GM19467 (cell line): ENCODE data around the gene UQCRH.
A peak's percentile ranks its signal among the peaks of the same experiment; 100 is the strongest.
"Not testable (repeated sequence)": the region's sequence is repeated elsewhere in the genome, so short reads cannot be mapped to it uniquely, and the experiment has no call there.

Experiments used
- ATAC-seq: cut with Tn5 transposase; IDR thresholded peaks from one replicate; pipeline ENCODE4 v1.9.1; 2021; ENCODE audit warnings: mild to moderate bottlenecking, moderate library complexity; ENCODE audit not compliant: unreplicated experiment

UQCRH gene

GRCh38 chr1:46331786-46332540 lies 28.5 kb downstream of the UQCRH start:
- ATAC-seq, result not testable (repeated sequence)

GRCh38 chr1:46333300-46334029 lies 30.0 kb downstream of the UQCRH start:
- peak; percentile 49 for ATAC-seq

GRCh38 chr1:46334030-46334384 lies 30.5 kb downstream of the UQCRH start:
- ATAC-seq, result peak; percentile 24

DNA sequence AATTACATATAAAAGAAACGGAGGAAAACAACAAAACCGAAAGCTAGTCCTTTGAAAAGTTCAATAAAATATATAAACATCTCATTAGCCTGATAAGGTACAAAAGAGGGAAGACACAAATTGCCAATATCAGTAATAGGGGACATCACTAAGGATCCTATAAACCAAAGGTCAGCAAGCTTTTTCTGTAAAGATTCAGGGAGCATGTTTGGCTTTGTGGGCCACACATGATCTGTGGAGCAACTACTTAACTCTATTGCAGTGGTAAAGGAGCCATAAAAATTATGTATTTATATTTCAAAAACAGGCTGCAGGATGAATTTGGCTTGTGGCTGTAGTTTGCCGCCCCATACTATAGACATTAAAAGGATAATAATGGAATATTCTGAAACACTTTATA lies 31.6 kb downstream of the UQCRH start:
- ATAC-seq, result no peak

DNA sequence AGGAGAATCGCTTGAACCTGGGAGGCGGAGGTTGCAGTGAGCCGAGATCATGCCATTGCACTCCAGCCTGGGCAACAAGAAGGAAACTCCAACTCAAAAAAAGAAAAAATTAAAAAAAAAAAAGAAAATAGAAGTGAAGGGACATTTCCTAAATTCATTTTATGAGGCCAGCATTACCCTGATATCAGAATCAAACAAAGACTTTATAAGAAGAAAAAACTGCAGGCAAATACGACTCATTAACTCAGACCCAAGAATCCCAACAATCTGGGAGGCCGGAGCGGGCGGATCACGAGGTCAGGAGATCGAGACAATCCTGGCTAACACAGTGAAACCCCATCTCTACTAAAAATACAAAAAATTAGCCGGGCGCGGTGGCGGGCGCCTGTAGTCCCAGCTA lies 33.9 kb downstream of the UQCRH start:
- ATAC-seq, result not testable (repeated sequence)

DNA sequence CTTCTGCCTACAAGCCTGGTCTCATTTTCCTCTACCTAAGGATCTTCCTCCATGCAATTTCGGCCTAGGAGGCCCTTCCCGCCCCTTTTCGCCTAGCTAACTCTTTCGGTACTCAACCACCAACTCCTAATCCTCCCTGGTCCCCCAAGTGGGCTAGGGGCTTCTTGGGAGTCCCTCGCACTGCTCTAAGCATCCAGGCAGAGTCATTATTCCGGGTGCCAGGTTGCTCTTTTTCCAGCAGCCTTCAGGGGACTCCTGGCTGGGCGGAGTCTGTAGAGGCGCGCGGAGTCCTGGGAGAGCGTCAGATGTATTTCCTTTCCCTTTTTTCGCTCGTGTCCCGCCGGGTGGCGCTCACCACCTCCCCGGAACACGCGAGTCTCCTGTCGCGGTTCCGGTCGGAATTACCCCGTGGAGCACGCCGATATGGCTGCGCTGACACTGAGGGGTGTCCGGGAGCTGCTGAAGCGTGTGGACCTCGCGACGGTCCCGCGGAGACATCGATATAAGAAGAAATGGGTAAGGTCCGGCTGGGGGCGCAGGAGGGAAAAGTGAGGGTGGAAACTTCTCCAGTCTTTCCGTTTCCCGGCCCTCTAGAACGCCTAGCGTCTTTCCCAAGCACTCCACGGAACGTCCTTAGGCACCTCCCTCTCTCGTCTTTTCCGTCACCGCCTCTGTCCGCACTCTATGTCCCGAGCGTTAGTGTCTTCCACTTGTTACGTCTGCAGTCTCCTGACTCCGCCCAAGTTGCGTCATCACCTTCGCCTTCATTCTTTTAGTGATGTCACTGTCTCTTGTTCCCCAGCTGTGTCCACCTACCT lies 37.1 kb downstream of the UQCRH start, which contains the start of gene NSUN4:
NSUN4 (plus strand) TSS at position 404 of the 818 bp plus-strand sequence; CDS start at position 424, 20 bp downstream.
- ATAC-seq, result peak; percentile 50

DNA sequence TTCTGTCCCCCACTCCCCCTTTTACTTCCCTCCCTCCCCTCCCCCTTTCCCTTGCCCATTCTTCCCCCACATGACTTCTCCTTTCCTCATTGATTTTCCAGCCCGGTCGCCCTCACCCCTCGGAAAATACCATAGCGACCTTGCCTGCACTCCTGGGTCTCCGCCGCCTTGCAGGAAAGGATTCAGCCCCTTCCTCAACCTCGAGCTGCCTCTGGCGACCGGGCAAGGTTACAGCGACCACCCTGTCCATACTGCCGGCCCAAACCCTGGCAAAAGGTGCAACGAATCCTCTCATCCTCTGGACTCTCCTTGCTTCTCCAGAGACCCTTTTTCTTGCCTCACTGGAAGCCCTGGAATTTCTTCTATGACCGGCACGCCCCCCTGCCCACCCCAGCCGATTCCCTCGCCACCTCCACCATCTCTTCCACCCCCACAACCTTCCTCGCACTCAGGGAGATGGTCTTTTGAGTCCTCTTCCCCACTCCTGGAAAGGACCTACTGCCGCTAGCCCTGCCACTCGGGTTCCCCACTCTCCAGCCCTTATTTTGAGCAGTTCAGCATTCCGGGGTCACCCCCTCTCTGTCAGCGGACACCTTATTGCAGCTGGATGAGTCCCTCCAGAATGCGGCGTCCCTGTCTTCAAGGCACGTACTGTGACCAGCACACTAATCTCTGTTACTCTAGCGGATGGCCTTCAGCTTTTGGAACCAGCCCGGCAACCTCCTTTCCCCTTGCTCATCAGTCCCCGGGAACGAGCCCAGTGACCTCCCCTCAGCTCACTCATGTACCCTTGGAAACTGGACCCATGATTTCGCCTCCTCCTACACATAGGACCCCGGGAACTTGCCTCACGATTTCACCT lies 38.0 kb downstream of the UQCRH start:
- no peak for ATAC-seq

GRCh38 chr1:46342084-46342656 lies 38.7 kb downstream of the UQCRH start:
- ATAC-seq, result no peak

DNA sequence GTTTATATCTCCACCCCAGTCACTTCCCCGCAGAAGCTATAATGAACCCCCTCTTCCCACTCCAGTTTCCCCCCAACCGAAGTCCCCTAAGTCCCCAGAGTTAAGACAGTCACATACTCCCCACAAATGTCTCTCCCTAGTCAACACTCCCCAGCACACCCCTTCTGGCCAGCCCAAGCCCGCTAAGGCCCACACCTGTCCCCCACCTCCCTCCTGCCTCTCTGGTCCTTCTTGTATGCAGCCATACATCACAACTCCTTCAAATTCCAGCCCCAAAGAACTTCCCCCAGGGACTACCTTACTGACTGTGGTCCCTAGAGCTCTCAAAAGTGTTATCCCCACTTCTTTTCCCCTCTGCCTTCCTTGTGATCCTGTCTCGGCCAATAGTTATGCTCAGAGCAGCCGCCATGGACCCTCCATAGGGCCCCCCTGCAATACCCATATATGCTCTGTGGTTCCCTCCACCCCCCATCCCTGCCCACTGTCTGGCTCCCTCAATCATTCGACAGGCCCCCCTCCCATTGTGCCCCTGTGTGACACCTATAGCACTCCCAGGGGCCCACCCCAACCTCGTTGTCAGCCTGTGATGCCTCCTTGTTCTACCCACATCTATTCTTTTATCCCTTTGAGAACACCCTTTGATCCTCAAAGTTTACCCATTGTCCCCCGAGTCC lies 39.3 kb downstream of the UQCRH start:
- ATAC-seq, result no peak

DNA sequence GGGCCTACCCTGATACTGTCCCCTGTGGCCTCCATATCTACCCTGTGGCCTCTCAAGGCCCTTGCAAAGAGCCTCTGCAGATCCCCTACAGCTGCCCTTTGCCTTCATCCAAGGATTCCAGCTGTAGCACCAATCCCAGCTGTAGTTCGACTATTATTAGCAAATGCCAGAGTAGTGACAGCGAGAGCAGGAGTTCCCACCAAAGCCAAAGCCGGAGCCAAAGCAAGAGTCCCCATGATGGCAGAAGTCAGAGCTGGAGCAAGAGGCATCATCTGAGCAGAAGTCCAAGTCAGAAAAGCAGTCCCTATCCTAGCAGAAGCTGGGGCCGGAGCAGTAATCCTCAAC lies 39.8 kb downstream of the UQCRH start:
- ATAC-seq, result no peak

GRCh38 chr1:46343705-46344104 lies 40.2 kb downstream of the UQCRH start:
- ATAC-seq, result no peak

GRCh38 chr1:46344481-46344880 lies 41.0 kb downstream of the UQCRH start:
- no peak for ATAC-seq

- no peak for ATAC-seq
Observed at GRCh38 chr1:46345281-46345680, 41.8 kb downstream of the UQCRH start.

- ATAC-seq, result no peak
Observed at GRCh38 chr1:46352363-46352762, 48.9 kb downstream of the UQCRH start.

- not testable (repeated sequence) for ATAC-seq
Observed at GRCh38 chr1:46355920-46356319, 52.4 kb downstream of the UQCRH start.

DNA sequence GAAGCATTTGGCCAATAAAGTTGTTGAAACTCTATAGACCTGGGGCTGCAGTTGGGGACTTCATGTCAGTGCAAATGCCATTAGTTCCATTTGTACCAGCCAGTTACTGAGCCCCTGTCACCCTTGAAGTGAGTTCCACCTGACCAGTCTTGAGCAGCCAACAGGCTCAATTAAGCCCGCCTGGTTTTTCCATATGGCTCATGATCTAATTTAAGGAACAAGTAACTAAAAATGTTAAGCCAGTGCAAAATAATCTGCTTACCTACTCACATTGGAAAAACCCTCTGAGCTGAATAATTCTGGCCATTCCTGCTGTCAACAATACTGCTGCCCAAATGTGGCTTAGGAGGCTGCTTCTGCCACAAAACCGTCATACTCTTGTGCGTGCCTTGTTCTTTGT lies 58.7 kb downstream of the UQCRH start:
- ATAC-seq, result no peak

- ATAC-seq, result no peak
Observed at GRCh38 chr1:46363121-46363520, 59.6 kb downstream of the UQCRH start.

GRCh38 chr1:46364612-46365011 lies 61.1 kb downstream of the UQCRH start:
- no peak for ATAC-seq

GRCh38 chr1:46365796-46366195 lies 62.3 kb downstream of the UQCRH start:
- ATAC-seq, result not testable (repeated sequence)
